Germinal center (tissue), 1 donor: ENCODE results near the gene ZNF845.
A peak's percentile ranks its signal among the peaks of the same experiment; 100 is the strongest.
"Not testable (repeated sequence)": the region's sequence is repeated elsewhere in the genome, so short reads cannot be mapped to it uniquely, and the experiment has no call there.

Experiments
- DNase-seq: peaks from one replicate; pipeline ENCODE4 v3.0.0; 2012; ENCODE audit warnings: mixed read lengths, low spot score

The ZNF845 gene

DNA sequence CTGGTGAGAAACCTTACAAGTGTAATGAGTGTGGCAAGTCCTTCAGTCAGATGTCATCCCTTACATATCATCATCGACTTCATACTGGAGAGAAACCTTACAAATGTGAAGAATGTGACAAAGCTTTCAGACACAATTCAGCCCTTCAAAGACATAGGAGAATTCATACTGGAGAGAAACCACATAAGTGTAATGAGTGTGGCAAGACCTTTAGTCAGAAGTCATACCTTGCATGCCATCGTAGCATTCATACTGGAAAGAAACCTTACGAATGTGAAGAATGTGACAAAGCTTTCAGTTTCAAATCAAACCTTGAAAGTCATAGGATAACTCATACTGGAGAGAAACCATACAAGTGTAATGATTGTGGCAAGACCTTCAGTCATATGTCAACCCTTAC, 47.8 kb downstream of the ZNF845 start:
- DNase-seq, result no peak

GRCh38 chr19:53388168-53388567, 54.6 kb downstream of the ZNF845 start:
- DNase-seq, result no peak

DNA sequence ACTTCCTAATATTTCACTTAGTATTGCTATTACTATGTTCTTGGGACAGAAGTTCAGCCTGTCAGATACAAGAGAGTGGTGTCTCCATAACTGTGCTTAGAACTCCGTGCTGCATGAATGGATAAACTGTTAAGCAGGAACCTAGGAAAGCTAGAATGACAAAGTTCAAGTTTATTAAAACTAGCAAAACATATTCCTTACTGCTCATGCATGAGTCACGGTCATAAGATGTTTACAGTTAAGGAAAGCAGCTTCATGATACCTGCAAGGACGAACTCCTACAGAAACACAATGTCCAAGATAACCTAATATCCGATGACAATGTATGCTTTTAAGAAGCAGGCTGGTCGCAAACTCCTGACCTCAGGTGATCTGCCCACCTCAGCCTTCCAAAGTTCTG, 55.4 kb downstream of the ZNF845 start:
- no peak for DNase-seq

DNA sequence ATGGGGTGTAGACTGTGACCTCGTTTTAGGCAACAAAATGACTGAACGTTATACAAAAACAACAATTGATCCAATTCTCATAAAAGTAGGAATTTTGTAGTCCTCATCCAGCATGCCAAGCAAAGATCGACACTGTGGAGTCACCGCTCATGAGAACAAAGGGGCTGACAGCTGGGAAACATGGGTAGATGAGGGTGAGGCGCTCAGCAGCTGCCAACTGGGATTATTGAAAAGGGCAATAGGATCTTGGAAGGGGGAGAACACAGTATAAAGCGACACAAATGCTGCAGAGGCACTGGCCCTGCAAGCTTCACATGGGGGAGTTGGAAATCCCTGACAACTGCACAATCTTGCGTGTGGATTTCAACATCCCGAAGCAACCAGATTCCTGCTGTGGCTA, 56.0 kb downstream of the ZNF845 start:
- DNase-seq, result no peak

DNA sequence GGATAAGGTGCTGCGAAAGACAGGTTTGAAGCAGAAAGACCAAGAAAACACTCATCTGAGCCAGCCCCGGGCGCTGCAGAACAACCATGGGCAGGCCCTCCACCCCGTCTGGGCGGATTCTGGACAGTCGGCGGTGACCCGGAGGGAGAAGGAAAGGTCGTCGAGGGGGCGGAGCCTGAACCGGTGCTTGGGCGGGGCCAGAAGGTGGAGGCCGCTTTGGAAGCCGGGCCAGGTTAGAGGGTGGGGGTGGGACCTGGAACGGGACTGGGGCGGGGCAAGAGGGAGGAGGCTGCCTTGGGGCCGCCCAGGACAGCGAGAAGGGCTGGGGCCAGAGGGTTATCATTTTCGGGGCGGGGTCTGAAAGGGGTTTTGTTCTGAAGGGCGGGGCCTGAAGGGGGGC, 56.4 kb downstream of the ZNF845 start:
- no peak for DNase-seq

GRCh38 chr19:53394522-53394973, 61.0 kb downstream of the ZNF845 start:
- DNase-seq, result no peak

DNA sequence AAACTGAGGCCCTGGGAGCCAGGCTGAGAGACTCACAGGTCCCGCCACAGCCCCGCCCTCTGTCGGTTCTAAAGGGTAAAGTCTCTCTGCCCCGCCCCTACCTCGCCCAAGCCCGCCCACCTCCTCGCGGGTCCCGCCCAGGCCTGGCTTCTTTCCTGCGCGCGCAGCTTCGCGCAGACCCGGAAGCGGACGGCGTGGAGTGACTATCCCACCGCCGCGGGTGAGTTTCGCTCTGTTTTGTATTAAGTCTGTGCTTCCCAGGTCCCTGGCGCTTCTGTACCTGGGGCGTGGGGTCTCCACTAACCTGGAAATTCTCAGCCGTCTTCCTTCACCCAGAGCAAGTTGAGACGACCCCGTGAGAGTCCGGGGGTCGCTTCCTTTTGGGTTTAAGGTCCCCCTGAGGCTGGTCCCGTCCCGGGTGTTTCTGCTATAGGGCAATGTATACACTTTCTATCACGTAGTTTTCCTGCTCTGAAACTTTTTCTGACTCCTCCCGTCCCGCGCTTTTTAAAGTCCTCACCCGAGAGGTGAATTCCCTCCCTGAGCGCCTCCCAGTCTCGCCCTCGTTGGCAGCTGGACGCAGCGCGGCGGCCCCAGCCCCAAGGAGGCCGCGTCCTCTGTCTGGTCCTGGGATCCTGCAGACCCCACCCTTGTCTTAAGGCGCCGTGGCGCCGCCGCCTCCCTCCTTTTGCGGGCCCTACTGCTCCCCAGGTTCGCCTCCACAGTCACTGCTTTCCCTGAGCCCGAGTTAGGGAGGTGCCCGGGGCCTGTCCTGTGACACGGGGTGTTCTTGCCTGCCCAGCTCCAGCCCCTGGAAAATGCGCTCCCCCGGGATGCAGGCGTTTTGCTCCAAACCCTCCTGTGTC, 61.7 kb downstream of the ZNF845 start, which contains the start of gene ZNF765:
Gene ZNF765, plus strand, starts transcription at position 176 of the 866 bp plus-strand sequence. CDS start 2,867 bp downstream, outside the sequence.
- peak; percentile 95 for DNase-seq

- not testable (repeated sequence) for DNase-seq
These were observed 62.4 kb downstream of the ZNF845 start for GRCh38 chr19:53395840-53396524.

DNA sequence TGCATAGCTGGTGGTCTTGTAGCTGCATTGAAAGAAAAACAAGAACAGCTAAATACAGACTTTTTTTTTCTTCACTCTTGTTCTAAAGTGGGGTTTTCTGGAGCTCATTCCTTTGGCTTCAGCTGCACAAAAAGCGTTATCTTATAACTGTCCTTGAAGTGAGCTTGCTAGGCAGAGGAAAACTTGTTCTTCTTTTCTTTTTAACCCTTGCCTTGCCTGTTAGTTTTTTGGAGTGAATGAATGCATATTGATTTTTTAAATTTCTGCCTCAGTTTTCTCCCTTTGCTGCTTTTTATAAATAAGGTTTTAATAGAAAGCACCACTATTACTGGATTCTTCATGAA, 62.9 kb downstream of the ZNF845 start:
- no peak for DNase-seq

DNA sequence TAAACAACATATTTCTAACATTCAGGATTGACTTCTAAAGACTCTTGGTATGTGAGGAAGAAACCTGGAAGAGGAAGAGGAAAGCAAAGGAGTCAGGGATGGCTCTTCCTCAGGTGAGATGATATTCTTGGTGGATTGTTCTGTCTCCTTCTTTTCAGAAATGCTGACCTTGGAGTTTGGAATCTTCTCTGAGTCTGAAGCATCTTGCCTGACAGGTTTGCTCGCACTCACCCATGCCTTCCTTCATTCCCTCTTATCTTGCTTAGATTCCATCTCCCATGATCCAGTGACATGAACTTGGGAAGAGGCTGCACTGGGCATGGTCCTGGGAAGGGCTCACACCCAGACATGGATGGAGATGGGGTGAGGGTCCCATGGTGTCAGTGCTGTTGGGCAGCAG, 64.4 kb downstream of the ZNF845 start:
- DNase-seq, result not testable (repeated sequence)
